ENCODE results near the gene SPOP.
A peak's percentile ranks its signal among the peaks of the same experiment; 100 is the strongest.
"Not testable (repeated sequence)": the region's sequence is repeated elsewhere in the genome, so short reads cannot be mapped to it uniquely, and the experiment has no call there.

The SPOP gene

GRCh38 chr17:49572226-49572625 is 105.7 kb downstream of the SPOP start:
- POLR2A ChIA-PET = interaction anchor here (1.0 to 1.4 kb wide), 2 partner anchors 105 to 113 kb away, joined by 3 read pairs; partner anchors contain the start of gene SPOP
- TF ChIP-seq BHLHE40 (IDR thresholded peaks at IDR 0.05; ENCODE audit: borderline replicate concordance) (no peak), L3MBTL2 (conservative IDR thresholded peaks at IDR 0.05) (no peak)
- DNase-seq (ENCODE audit: extremely low spot score) = no peak
- CTCF ChIA-PET = interaction anchor here (0.8 to 1.0 kb wide), 2 partner anchors 16 to 132 kb away, joined by 4 read pairs; no protein-coding TSS in a partner anchor

GRCh38 chr17:49571764-49572163 is 106.1 kb downstream of the SPOP start:
- TF ChIP-seq PKNOX1 (IDR thresholded peaks at IDR 0.05) = no peak
- no peak for TF ChIP-seq HDGF (IDR thresholded peaks at IDR 0.05; ENCODE audit: borderline replicate concordance)
- no peak for TF ChIP-seq ELF4 (IDR thresholded peaks at IDR 0.05)
- TF ChIP-seq FOXA1 (IDR thresholded peaks at IDR 0.05) = no peak
- TF ChIP-seq SP1 (IDR thresholded peaks at IDR 0.05) = no peak
- TF ChIP-seq ZNF384 (IDR thresholded peaks at IDR 0.05) = no peak
- TF ChIP-seq SUZ12 (IDR thresholded peaks at IDR 0.05) = no peak
- TF ChIP-seq L3MBTL2 (conservative IDR thresholded peaks at IDR 0.05) = no peak
- POLR2A ChIA-PET = interaction anchor here (0.6 to 1.0 kb wide), 2 partner anchors 15 to 181 kb away, joined by 3 read pairs; no protein-coding TSS in a partner anchor
- no peak for DNase-seq (ENCODE audit: extremely low spot score)
- CTCF ChIA-PET = interaction anchor here (0.8 to 3.0 kb wide), 7 partner anchors 15 to 132 kb away, joined by 3 to 35 read pairs (median 4); no protein-coding TSS in a partner anchor

GRCh38 chr17:49571283-49571682 is 106.6 kb downstream of the SPOP start:
- ChIA-PET POLR2A (interaction anchor here (0.6 to 1.0 kb wide), 2 partner anchors 15 to 180 kb away, joined by 3 read pairs; no protein-coding TSS in a partner anchor), CTCF (interaction anchor here (0.7 to 3.0 kb wide), 7 partner anchors 15 to 133 kb away, joined by 3 to 35 read pairs (median 3); no protein-coding TSS in a partner anchor)
- TF ChIP-seq NFRKB (IDR thresholded peaks at IDR 0.05) (no peak), ZNF384 (IDR thresholded peaks at IDR 0.05) (no peak), PKNOX1 (IDR thresholded peaks at IDR 0.05) (no peak), SUZ12 (IDR thresholded peaks at IDR 0.05) (no peak), TARDBP (IDR thresholded peaks at IDR 0.05) (no peak), ELF4 (IDR thresholded peaks at IDR 0.05) (no peak), BHLHE40 (IDR thresholded peaks at IDR 0.05; ENCODE audit: borderline replicate concordance) (no peak), L3MBTL2 (conservative IDR thresholded peaks at IDR 0.05) (no peak), FOXM1 (IDR thresholded peaks at IDR 0.05; ENCODE audit: borderline replicate concordance) (no peak), HDGF (IDR thresholded peaks at IDR 0.05; ENCODE audit: borderline replicate concordance) (no peak), CTBP1 (IDR thresholded peaks at IDR 0.05; ENCODE audit: borderline replicate concordance) (no peak), SP1 (IDR thresholded peaks at IDR 0.05) (no peak), ARNT (IDR thresholded peaks at IDR 0.05) (no peak), FOXK2 (IDR thresholded peaks at IDR 0.05) (no peak), FOXA1 (IDR thresholded peaks at IDR 0.05) (no peak), LEF1 (IDR thresholded peaks at IDR 0.05; ENCODE audit: borderline replicate concordance) (no peak)
- no peak for DNase-seq (ENCODE audit: extremely low spot score)

- TF ChIP-seq SUZ12 (IDR thresholded peaks at IDR 0.05) = no peak
- no peak for DNase-seq (ENCODE audit: extremely low spot score)
- ChIA-PET CTCF (interaction anchor here (0.5 to 3.0 kb wide), 16 partner anchors 14 to 279 kb away, joined by 3 to 35 read pairs (median 4); no protein-coding TSS in a partner anchor), POLR2A (interaction anchor here (1.0 to 1.6 kb wide), 7 partner anchors 14 to 156 kb away, joined by 3 to 10 read pairs (median 4); partner anchors contain the start of genes PHB1 and SPOP)
Observed at GRCh38 chr17:49570540-49571242, 107.2 kb downstream of the SPOP start.

- POLR2A ChIA-PET; DNase-seq (ENCODE audit: extremely low spot score): not testable (repeated sequence)
- CTCF ChIA-PET = interaction anchor here (1.5 to 1.6 kb wide), 2 partner anchors 128 to 140 kb away, joined by 4 to 10 read pairs; no protein-coding TSS in a partner anchor
Observed at GRCh38 chr17:49568695-49569047, 109.2 kb downstream of the SPOP start.

GRCh38 chr17:49567871-49568694 is 109.8 kb downstream of the SPOP start:
- DNase-seq (ENCODE audit: extremely low spot score) = peak; percentile 77
- TF ChIP-seq HDGF (IDR thresholded peaks at IDR 0.05; ENCODE audit: borderline replicate concordance) (no peak), SP1 (IDR thresholded peaks at IDR 0.05) (no peak), SUZ12 (IDR thresholded peaks at IDR 0.05) (no peak), ZNF384 (IDR thresholded peaks at IDR 0.05) (no peak), NFRKB (IDR thresholded peaks at IDR 0.05) (no peak), ELF4 (IDR thresholded peaks at IDR 0.05) (no peak), BHLHE40 (IDR thresholded peaks at IDR 0.05; ENCODE audit: borderline replicate concordance) (no peak), ARNT (IDR thresholded peaks at IDR 0.05) (no peak)
- ChIA-PET POLR2A (interaction anchor here (0.6 to 1.0 kb wide), 3 partner anchors 12 to 140 kb away, joined by 3 to 4 read pairs (median 3); partner anchors contain the start of gene SLC35B1), CTCF (interaction anchor here (0.6 to 1.6 kb wide), 14 partner anchors 10 to 1712 kb away, joined by 3 to 10 read pairs (median 4); partner anchors contain the start of gene PHB1)

GRCh38 chr17:49567104-49567521 is 110.8 kb downstream of the SPOP start:
- DNase-seq (ENCODE audit: extremely low spot score) = no peak
- TF ChIP-seq L3MBTL2 (conservative IDR thresholded peaks at IDR 0.05) (no peak), TARDBP (IDR thresholded peaks at IDR 0.05) (no peak)
- ChIA-PET CTCF (interaction anchor here (0.5 to 1.6 kb wide), 15 partner anchors 9 to 1711 kb away, joined by 3 to 10 read pairs (median 4); partner anchors contain the start of gene PHB1), POLR2A (interaction anchor here (1.0 kb wide), 2 partner anchors 133 to 141 kb away, joined by 3 to 4 read pairs; partner anchors contain the start of gene SLC35B1)
